ENCODE data around the gene NUP62CL. TPM values are rescaled to one million over a fixed set of nuclear protein-coding genes. Genes with fewer than 3 reads are reported as not detected.

The NUP62CL gene
- total and polyA plus RNA-seq, 2 of the 13 experiments (the other 11 are each of a cell fraction or from before 2014, with no cell fraction given): 4.2 to 5.8 TPM

GRCh38 chrX:107118322-107119147 is 87.7 kb downstream of the NUP62CL start, which contains the start of gene RBM41 (continued):
- TF ChIP-seq KDM2A (CRISPR knock-in tag; IDR thresholded peaks at IDR 0.05; ENCODE audit: borderline replicate concordance, low read depth) (peak; percentile 52; the same call in 1 of the 2 replicates), ZMYM3 (CRISPR knock-in tag; IDR thresholded peaks at IDR 0.05) (no peak), ZFY (CRISPR knock-in tag; IDR thresholded peaks at IDR 0.05) (peak; percentile 97), DR1 (CRISPR knock-in tag; IDR thresholded peaks at IDR 0.05) (peak; percentile 41; the same call in 1 of the 2 replicates), ZSCAN25 (CRISPR knock-in tag; IDR thresholded peaks at IDR 0.05) (0 out of 2 replicates have a peak, but pooled peaks have one; percentile 23), SUZ12 (IDR thresholded peaks at IDR 0.05; ENCODE audit: low read depth, low read length) (peak; percentile 59; the same call in 1 of the 2 replicates), FOXA1 (IDR thresholded peaks at IDR 0.05) (no peak), FOXA1 (CRISPR knock-in tag; IDR thresholded peaks at IDR 0.05) (peak; percentile 66), FUBP1 (CRISPR knock-in tag; IDR thresholded peaks at IDR 0.05; ENCODE audit: borderline replicate concordance) (no peak), MED1 (CRISPR knock-in tag; IDR thresholded peaks at IDR 0.05) (peak; percentile 24; the same call in 1 of the 2 replicates), IRF2 (CRISPR knock-in tag; IDR thresholded peaks at IDR 0.05) (peak; percentile 98), ARNTL (CRISPR knock-in tag; IDR thresholded peaks at IDR 0.05) (peak; percentile 28; the same call in 1 of the 2 replicates), TOPORS (CRISPR knock-in tag; IDR thresholded peaks at IDR 0.05) (0 out of 2 replicates have a peak, but pooled peaks have one; percentile 48), YEATS2 (CRISPR knock-in tag; IDR thresholded peaks at IDR 0.05; ENCODE audit: borderline replicate concordance) (peak; percentile 48; the same call in 1 of the 2 replicates), ARID4A (CRISPR knock-in tag; IDR thresholded peaks at IDR 0.05; ENCODE audit: borderline replicate concordance) (peak; percentile 67; the same call in 1 of the 2 replicates), ZNF543 (CRISPR knock-in tag; IDR thresholded peaks at IDR 0.05) (no peak)
- TF ChIP-seq, protein P1, sequence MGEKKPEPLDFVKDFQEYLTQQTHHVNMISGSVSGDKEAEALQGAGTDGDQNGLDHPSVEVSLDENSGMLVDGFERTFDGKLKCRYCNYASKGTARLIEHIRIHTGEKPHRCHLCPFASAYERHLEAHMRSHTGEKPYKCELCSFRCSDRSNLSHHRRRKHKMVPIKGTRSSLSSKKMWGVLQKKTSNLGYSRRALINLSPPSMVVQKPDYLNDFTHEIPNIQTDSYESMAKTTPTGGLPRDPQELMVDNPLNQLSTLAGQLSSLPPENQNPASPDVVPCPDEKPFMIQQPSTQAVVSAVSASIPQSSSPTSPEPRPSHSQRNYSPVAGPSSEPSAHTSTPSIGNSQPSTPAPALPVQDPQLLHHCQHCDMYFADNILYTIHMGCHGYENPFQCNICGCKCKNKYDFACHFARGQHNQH (CRISPR knock-in tag; IDR thresholded peaks at IDR 0.05): 0 out of 2 replicates have a peak, but pooled peaks have one; percentile 38
- TF ChIP-seq, protein P2, sequence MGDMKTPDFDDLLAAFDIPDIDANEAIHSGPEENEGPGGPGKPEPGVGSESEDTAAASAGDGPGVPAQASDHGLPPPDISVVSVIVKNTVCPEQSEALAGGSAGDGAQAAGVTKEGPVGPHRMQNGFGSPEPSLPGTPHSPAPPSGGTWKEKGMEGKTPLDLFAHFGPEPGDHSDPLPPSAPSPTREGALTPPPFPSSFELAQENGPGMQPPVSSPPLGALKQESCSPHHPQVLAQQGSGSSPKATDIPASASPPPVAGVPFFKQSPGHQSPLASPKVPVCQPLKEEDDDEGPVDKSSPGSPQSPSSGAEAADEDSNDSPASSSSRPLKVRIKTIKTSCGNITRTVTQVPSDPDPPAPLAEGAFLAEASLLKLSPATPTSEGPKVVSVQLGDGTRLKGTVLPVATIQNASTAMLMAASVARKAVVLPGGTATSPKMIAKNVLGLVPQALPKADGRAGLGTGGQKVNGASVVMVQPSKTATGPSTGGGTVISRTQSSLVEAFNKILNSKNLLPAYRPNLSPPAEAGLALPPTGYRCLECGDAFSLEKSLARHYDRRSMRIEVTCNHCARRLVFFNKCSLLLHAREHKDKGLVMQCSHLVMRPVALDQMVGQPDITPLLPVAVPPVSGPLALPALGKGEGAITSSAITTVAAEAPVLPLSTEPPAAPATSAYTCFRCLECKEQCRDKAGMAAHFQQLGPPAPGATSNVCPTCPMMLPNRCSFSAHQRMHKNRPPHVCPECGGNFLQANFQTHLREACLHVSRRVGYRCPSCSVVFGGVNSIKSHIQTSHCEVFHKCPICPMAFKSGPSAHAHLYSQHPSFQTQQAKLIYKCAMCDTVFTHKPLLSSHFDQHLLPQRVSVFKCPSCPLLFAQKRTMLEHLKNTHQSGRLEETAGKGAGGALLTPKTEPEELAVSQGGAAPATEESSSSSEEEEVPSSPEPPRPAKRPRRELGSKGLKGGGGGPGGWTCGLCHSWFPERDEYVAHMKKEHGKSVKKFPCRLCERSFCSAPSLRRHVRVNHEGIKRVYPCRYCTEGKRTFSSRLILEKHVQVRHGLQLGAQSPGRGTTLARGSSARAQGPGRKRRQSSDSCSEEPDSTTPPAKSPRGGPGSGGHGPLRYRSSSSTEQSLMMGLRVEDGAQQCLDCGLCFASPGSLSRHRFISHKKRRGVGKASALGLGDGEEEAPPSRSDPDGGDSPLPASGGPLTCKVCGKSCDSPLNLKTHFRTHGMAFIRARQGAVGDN (CRISPR knock-in tag; IDR thresholded peaks at IDR 0.05): peak; percentile 65

Measured in HepG2 (cell line).